GM10266 (cell line): Measurements from ENCODE around the gene LMF1.

ENCODE experiments used
- DNase-seq: peaks from one replicate; pipeline ENCODE4 v3.0.0; 2012; ENCODE audit errors: extremely low spot score
- CTCF ChIP-seq: IDR thresholded peaks from 2 replicates; pipeline ENCODE4 v1.5.1; 2012; ENCODE audit warnings: mild to moderate bottlenecking, low read depth; ENCODE audit not compliant: control insufficient read depth, insufficient read depth; ENCODE audit errors: missing control alignments

The LMF1 gene

GRCh38 chr16:931626-932500, 38.9 kb downstream of the LMF1 start:
- DNase-seq, result no peak

GRCh38 chr16:931171-931570, 39.6 kb downstream of the LMF1 start:
- no peak for DNase-seq
- TF ChIP-seq CTCF, result no peak

More at GRCh38 chr16:931626-932500, 38.9 kb downstream of the LMF1 start:
- TF ChIP-seq CTCF, result no peak

GRCh38 chr16:930511-930910, 40.3 kb downstream of the LMF1 start:
- no peak for DNase-seq
- TF ChIP-seq CTCF, result no peak

- TF ChIP-seq CTCF, result no peak
- DNase-seq, result no peak
Measured at GRCh38 chr16:930076-930475, 40.7 kb downstream of the LMF1 start.

GRCh38 chr16:929227-930073, 41.3 kb downstream of the LMF1 start:
- TF ChIP-seq CTCF, result no peak
- DNase-seq, result no peak

- DNase-seq, result no peak
- TF ChIP-seq CTCF, result no peak
Measured at GRCh38 chr16:928526-928925, 42.3 kb downstream of the LMF1 start.
